Memory B cell (primary cell): ENCODE measurements around the gene TMEM39B.
"Not testable (repeated sequence)": the region's sequence is repeated elsewhere in the genome, so short reads cannot be mapped to it uniquely, and the experiment has no call there.

Experiments used
- ATAC-seq: fragments of 150-1000 bp; cut with Tn5 transposase; 2 replicates; pipeline ENCODE4 v1.10.0; 2021; ENCODE audit warnings: low read depth, mild to moderate bottlenecking, moderate library complexity
- DNase-seq, 2 donors: peaks; one replicate each; pipeline ENCODE4 v3.0.0; 2022; ENCODE audit warnings: low spot score in 2 of 2
- H3K27ac Mint-ChIP-seq: one replicate; pipeline ENCODE4 v1.8.0; 2022; ENCODE audit warnings: mild to moderate bottlenecking, moderate library complexity, mixed read lengths
- H3K27me3 Mint-ChIP-seq: one replicate; pipeline ENCODE4 v1.8.0; 2022; ENCODE audit warnings: mixed read lengths
- H3K36me3 Mint-ChIP-seq: one replicate; pipeline ENCODE4 v1.8.0; 2022; ENCODE audit warnings: mild to moderate bottlenecking, mixed read lengths
- H3K4me1 Mint-ChIP-seq: one replicate; pipeline ENCODE4 v1.8.0; 2022; ENCODE audit warnings: mixed read lengths
- H3K4me3 Mint-ChIP-seq: one replicate; pipeline ENCODE4 v1.8.0; 2022; ENCODE audit warnings: mild to moderate bottlenecking, moderate library complexity, mixed read lengths
- H3K9me3 Mint-ChIP-seq: one replicate; pipeline ENCODE4 v1.8.0; 2022; ENCODE audit warnings: mixed read lengths

The TMEM39B gene

DNA sequence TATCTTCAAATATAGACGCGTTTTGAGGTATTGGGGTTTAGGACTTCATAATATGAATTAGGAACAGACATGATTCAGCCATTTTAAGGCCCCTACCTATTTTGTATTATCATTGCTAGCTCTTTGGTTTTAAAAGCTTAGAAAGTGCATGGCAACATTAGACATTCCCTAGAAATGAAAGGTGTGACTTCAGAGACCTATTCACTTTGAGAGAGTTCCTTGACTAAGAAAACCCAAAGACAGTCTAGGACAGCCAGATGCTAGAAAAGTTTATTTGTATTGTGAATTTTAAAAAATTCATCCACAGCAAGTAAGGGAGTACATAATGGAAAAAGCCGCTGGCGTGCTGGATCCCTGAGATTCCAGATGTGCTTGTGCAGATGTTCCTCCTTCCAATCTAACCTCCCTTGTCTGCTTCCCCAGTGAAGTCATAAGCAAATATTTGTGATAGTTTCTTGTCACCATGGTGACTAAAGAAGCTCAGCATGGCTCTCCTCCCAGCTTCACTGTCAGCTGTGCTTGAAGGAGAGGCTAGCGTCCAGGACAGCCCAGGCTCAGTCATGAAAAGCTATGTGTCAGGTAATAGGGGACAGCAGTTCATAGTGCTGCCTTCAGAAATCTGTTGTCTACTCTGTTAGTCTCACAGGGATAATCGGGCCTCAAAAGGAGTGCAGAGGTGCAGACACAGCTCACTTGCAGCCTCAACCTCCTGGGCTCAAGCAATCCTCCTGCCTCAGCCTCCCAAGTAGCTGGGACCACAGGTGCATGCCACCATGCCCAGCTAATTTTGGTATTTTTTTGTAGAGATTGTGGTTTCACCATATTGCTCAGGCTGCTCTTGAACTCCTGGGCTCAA is 69.9 kb downstream of the TMEM39B start:
- DNase-seq (no peak), ATAC-seq (no peak)
- no peak overlapping the region for H3K4me3 Mint-ChIP-seq
- H3K36me3 Mint-ChIP-seq: peaks cover 10% of the 10 kb centered on the region
- H3K27me3 Mint-ChIP-seq: no peaks in the 10 kb centered on the region
- no peak overlapping the region for H3K27ac Mint-ChIP-seq
- no peaks in the 10 kb centered on the region for H3K9me3 Mint-ChIP-seq
- H3K4me1 Mint-ChIP-seq: peaks cover 25% of the 10 kb centered on the region

DNA sequence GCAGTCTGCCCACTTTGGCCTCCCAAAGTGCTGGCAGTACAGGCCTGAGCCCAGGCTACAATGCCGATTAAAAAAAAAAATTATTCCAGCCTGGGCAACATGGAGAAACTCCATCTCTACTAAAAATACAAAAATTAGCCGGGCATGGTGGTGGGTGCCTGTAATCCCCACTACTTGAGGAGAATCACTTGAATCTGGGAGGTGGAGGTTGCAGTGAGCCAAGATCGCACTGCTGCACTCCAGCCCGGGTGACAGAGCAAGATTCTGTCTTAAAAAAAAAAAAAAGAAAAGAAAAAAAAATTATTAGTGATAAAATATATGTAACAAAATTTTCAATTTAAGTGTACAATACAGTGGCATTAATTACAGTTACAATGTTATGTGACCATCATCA is 70.6 kb downstream of the TMEM39B start:
- not testable (repeated sequence) for DNase-seq, H3K27me3 Mint-ChIP-seq, ATAC-seq, H3K4me3 Mint-ChIP-seq, H3K9me3 Mint-ChIP-seq, H3K27ac Mint-ChIP-seq
- peaks cover 14% of the 10 kb centered on the region for H3K36me3 Mint-ChIP-seq
- H3K4me1 Mint-ChIP-seq: peaks cover 25% of the 10 kb centered on the region

- Mint-ChIP-seq H3K36me3 (peaks cover 18% of the 10 kb centered on the region), H3K4me1 (peaks cover 20% of the 10 kb centered on the region), H3K4me3 (no peak overlapping the region), H3K27me3 (no peaks in the 10 kb centered on the region), H3K27ac (no peak overlapping the region), H3K9me3 (peaks cover 2% of the 10 kb centered on the region)
- no peak for DNase-seq
- no peak for ATAC-seq
These were observed 71.3 kb downstream of the TMEM39B start for GRCh38 chr1:32144033-32144432.

DNA sequence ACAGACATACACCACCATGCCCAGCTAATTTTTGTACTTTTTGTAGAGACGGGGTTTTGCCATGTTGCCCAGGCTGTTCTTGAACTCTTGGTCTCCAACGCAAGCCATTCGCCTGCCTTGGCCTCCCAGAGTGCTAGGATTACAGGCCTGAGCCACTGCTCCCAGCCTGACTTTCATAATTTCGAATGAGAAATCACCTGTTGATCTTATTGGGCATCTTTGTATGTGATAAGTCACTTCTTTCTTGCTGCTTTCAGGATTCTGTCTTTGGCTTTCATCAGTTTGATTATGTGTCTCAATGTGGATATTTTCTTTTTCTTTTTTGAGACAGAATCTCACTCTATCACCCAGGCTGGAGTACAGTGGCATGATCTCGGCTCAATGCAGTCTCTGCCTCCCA is 75.1 kb downstream of the TMEM39B start:
- H3K27me3 Mint-ChIP-seq, DNase-seq, ATAC-seq, H3K9me3 Mint-ChIP-seq, H3K27ac Mint-ChIP-seq, H3K4me3 Mint-ChIP-seq: not testable (repeated sequence)
- Mint-ChIP-seq H3K4me1 (peaks cover 13% of the 10 kb centered on the region), H3K36me3 (peaks cover 24% of the 10 kb centered on the region)

DNA sequence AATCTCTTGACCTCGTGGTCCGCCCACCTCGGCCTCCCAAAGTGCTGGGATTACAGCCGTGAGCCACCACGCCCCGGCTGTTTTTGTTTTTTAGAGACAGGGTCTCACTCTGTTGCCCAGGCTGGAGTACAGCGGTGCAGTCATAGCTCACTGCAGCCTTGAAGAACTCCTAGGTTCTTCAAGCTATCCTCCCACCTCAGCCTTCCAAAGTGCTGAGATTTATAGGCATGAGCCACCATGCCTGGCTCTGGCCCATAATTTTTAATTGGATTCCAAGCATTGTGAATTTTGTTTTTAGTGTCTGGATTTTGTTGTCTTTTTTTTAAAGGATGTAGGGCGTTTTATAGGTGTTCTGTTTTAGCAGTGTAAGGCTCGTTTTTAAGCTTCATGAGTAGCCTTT is 78.1 kb downstream of the TMEM39B start:
- DNase-seq (no peak), ATAC-seq (no peak)
- Mint-ChIP-seq H3K36me3 (peaks cover 27% of the 10 kb centered on the region), H3K9me3 (peaks cover 3% of the 10 kb centered on the region), H3K27me3 (no peaks in the 10 kb centered on the region), H3K4me1 (peaks cover 7% of the 10 kb centered on the region), H3K27ac (no peak overlapping the region), H3K4me3 (no peak overlapping the region)

DNA sequence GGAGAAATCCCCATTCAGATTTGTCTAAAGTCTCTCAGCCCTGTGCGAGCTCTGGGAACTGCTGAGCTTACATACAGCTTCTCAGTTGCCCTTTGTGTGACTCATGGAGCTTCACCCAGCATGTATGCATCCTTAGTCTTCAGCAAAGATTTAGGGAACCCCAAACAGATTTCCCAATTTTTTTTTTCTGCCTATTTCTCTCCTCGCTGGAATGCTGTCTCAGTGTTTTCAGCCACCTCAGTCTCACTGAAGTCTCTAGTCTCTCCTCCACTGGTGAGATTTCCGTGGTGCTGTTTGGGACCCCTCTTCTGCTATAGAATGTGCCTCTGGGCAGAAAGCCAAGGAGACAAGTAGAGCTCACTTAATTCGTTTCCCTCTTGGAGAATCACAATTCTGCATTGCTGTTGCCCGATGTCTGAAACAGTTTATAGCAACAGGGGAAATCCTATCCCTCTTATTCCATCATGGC is 78.6 kb downstream of the TMEM39B start:
- Mint-ChIP-seq H3K36me3 (peaks cover 32% of the 10 kb centered on the region), H3K27me3 (no peaks in the 10 kb centered on the region), H3K4me1 (peaks cover 5% of the 10 kb centered on the region), H3K4me3 (no peak overlapping the region), H3K27ac (no peak overlapping the region), H3K9me3 (peaks cover 3% of the 10 kb centered on the region)
- ATAC-seq (no peak), DNase-seq (no peak)
